Psoas muscle (tissue), 8 donors: ENCODE measurements around the gene STXBP5. TPM values are rescaled to one million over a fixed set of nuclear protein-coding genes. Genes with fewer than 3 reads are reported as not detected.

ENCODE experiments used
- ATAC-seq, 4 donors: fragments of 200-7000 bp; cut with Tn5 transposase; one replicate each; pipeline ENCODE4 v1.9.1; 2020; ENCODE audit warnings: moderate library complexity in 3 of 4, mild to moderate bottlenecking in 2 of 4
- DNase-seq, 2 donors: peaks; one replicate each; pipeline ENCODE4 v3.0.0-alpha.2; 2020
- H3K27ac ChIP-seq: fragments of 200-600 bp; one replicate; pipeline ENCODE4 v1.8.0; 2022
- H3K27me3 ChIP-seq, 3 donors: fragments of 200-600 bp in 1 of 3; one replicate each; pipeline versions ENCODE4 v1.6.1 to v1.8.0; 2013 to 2022; ENCODE audit warnings: low read length in 2 of 3, mild to moderate bottlenecking in 2 of 3, moderate library complexity in 1 of 3; ENCODE audit not compliant: insufficient read depth in 3 of 3
- H3K36me3 ChIP-seq, 2 donors: fragments of 200-600 bp in 1 of 2; one replicate each; pipeline versions ENCODE4 v1.6.1 to v1.8.0; 2013 to 2022; ENCODE audit warnings: low read depth in 1 of 2, mild to moderate bottlenecking in 1 of 2, moderate library complexity in 1 of 2; ENCODE audit not compliant: insufficient read depth in 1 of 2
- H3K4me1 ChIP-seq: fragments of 200-600 bp; one replicate; pipeline ENCODE4 v1.8.0; 2022
- H3K4me3 ChIP-seq: fragments of 200-600 bp; one replicate; pipeline ENCODE4 v1.8.0; 2022; ENCODE audit warnings: mild to moderate bottlenecking
- H3K9me3 ChIP-seq: fragments of 200-600 bp; one replicate; pipeline ENCODE4 v1.8.0; 2022
- CTCF ChIP-seq: fragments of 200-600 bp; IDR thresholded peaks from one replicate; pipeline ENCODE4 v1.8.0; 2022; ENCODE audit warnings: antibody characterized with exemption
- WGBS, 3 donors: extraction: QIAGEN DNeasy Blood & Tissue Kit; methylation state at CpG; one replicate each; pipeline versions ENCODE4 v1.1.6 to v1.1.7; 2013; 5-methylcytosine and 5-hydroxymethylcytosine counted together
- intact Hi-C, 2 donors: fragments of 100-400 bp; cut with DNase I; formaldehyde crosslinking; loops; one replicate each; pipeline versions ENCODE4 v1.11.0 to v1.14.2; 2022
- polyA plus RNA-seq, 3 donors: library from polyadenylated mRNA; stranded (reverse); fragments of 200-250 nt; gene quantifications; one replicate each; pipeline ENCODE4 v1.2.3, GENCODE V29; 2013
- total RNA-seq, 4 donors: library from RNA; stranded (reverse); fragmentation: NEBNext Ultra II Directional in 2 of 4; extraction: Animal tissue kit (Norgen Biotek cat#: 25700) in 2 of 4; gene quantifications; one replicate each; pipeline versions ENCODE4 v1.2.1 to v1.2.4, GENCODE V29; 2021 to 2023
- donor health status: healthy with polysubstance abuse.
- donor health status: DM: no; HTN: no; CAD: no; lungs with moderate emphysema.
- donor health status: Bipolar disorder and iron deficiency.
- donor health status: healthy.
- donor health status: DM: yes; HTN: yes; CAD: no.
- donor health status: DM: no; HTN: no; CAD: no.
- donor health status: DM: no; HTN: no; CAD: no.
- donor health status: DM: yes; HTN: yes; CAD: no.

Gene STXBP5
- total and polyA plus RNA-seq, 7 donors: 4.1 to 20.0 (median 18.7) TPM

GRCh38 chr6:147161253-147161973, 42.8 kb upstream of the STXBP5 start:
- H3K4me1 ChIP-seq: no peaks in the 10 kb centered on the region
- no peak for TF ChIP-seq CTCF
- 88 to 95% (median 91%) methylated on average over 4 of the region's 4 CpGs for WGBS, 3 donors
- H3K36me3 ChIP-seq: no peaks in the 10 kb centered on the region
- intact Hi-C loops: no loop called here
- no peak overlapping the region for H3K4me3 ChIP-seq
- H3K27ac ChIP-seq: no peak overlapping the region
- ATAC-seq: no peak
- H3K27me3 ChIP-seq: no peaks in the 10 kb centered on the region
- no peaks in the 10 kb centered on the region for H3K9me3 ChIP-seq
- DNase-seq: no peak

GRCh38 chr6:147161974-147162495, 42.2 kb upstream of the STXBP5 start:
- Histone ChIP-seq H3K4me1 (no peaks in the 10 kb centered on the region), H3K9me3 (no peaks in the 10 kb centered on the region), H3K36me3 (no peaks in the 10 kb centered on the region), H3K27ac (no peak overlapping the region), H3K27me3 (no peaks in the 10 kb centered on the region), H3K4me3 (no peak overlapping the region)
- DNase-seq: no peak
- WGBS, 3 donors: 91 to 92% (median 91%) methylated on average over 4 of the region's 4 CpGs
- ATAC-seq: no peak
- intact Hi-C loops: no loop called here
- TF ChIP-seq CTCF: no peak

- Histone ChIP-seq H3K9me3 (no peaks in the 10 kb centered on the region), H3K27ac (no peak overlapping the region), H3K4me3 (no peak overlapping the region), H3K36me3 (no peaks in the 10 kb centered on the region), H3K4me1 (no peaks in the 10 kb centered on the region), H3K27me3 (no peaks in the 10 kb centered on the region)
- DNase-seq: no peak
- TF ChIP-seq CTCF: no peak
- intact Hi-C loops: no loop called here
- no peak for ATAC-seq
Measured at GRCh38 chr6:147164761-147165160, 39.5 kb upstream of the STXBP5 start.

GRCh38 chr6:147166360-147166944, 37.8 kb upstream of the STXBP5 start:
- WGBS, 3 donors: 79 to 83% (median 83%) methylated on average over 2 of the region's 2 CpGs
- H3K27ac ChIP-seq: no peak overlapping the region

More at GRCh38 chr6:147166360-147166944, 37.8 kb upstream of the STXBP5 start:
- TF ChIP-seq CTCF: no peak
- intact Hi-C loops: no loop called here
- H3K4me1 ChIP-seq: no peaks in the 10 kb centered on the region
- DNase-seq (no peak), ATAC-seq (no peak)
- no peaks in the 10 kb centered on the region for H3K36me3 ChIP-seq
- no peaks in the 10 kb centered on the region for H3K9me3 ChIP-seq
- H3K27me3 ChIP-seq: no peaks in the 10 kb centered on the region
- H3K4me3 ChIP-seq: no peak overlapping the region
